Measurements from ENCODE around the gene LRRC8D.

DNA sequence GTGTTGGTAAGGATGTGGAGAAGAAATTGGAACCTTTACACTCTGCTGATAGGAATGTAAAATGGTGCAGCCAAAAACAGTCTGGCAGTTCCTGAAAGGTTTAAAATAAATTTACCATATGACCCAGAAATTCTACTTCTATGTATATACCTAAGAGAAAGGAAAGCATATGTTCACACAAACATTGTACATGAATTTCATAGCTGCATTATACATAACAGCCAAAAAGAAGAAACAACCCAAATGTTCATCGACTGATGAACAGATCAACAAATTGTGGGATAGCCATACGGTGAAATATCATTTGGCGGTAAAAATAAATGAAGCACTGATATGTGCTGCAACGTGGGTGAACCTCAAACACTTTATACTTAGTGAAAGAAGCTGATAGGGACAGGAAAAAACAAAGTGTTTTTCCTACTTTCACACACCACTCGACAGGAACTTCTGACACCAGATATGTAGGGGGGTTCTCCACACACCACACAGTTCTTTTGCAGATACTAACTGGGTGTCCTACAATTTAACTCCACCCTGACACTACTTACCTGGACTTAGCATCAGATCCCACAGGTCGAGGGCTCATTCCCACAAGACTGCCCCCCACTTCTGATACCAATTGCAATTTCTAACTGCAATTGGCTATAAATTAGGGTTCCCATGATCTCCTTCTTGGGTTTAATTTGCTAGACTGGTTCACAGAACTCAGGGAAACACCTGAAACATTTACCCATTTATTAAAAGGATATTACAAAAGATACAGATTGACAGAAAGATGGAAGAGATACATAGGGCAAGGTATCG lies 138.2 kb downstream of the LRRC8D start:
- TF ChIP-seq POLR2AphosphoS5 (IDR thresholded peaks at IDR 0.05; ENCODE audit: low read depth) (no peak), CTCF (conservative IDR thresholded peaks at IDR 0.05; ENCODE audit: low read depth in 2 of 2) (no peak), STAT1 (IDR thresholded peaks at IDR 0.05; ENCODE audit: unreplicated experiment) (no peak), EZH2 (IDR thresholded peaks at IDR 0.05; ENCODE audit: low read depth, unreplicated experiment) (no peak)
- TF ChIP-seq, protein P1, sequence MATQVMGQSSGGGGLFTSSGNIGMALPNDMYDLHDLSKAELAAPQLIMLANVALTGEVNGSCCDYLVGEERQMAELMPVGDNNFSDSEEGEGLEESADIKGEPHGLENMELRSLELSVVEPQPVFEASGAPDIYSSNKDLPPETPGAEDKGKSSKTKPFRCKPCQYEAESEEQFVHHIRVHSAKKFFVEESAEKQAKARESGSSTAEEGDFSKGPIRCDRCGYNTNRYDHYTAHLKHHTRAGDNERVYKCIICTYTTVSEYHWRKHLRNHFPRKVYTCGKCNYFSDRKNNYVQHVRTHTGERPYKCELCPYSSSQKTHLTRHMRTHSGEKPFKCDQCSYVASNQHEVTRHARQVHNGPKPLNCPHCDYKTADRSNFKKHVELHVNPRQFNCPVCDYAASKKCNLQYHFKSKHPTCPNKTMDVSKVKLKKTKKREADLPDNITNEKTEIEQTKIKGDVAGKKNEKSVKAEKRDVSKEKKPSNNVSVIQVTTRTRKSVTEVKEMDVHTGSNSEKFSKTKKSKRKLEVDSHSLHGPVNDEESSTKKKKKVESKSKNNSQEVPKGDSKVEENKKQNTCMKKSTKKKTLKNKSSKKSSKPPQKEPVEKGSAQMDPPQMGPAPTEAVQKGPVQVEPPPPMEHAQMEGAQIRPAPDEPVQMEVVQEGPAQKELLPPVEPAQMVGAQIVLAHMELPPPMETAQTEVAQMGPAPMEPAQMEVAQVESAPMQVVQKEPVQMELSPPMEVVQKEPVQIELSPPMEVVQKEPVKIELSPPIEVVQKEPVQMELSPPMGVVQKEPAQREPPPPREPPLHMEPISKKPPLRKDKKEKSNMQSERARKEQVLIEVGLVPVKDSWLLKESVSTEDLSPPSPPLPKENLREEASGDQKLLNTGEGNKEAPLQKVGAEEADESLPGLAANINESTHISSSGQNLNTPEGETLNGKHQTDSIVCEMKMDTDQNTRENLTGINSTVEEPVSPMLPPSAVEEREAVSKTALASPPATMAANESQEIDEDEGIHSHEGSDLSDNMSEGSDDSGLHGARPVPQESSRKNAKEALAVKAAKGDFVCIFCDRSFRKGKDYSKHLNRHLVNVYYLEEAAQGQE (IDR thresholded peaks at IDR 0.05; ENCODE audit: unreplicated experiment) = no peak
